Measurements from ENCODE around the gene C9orf152.

Gene C9orf152

GRCh38 chr9:110179734-110180133 lies 28.2 kb downstream of the C9orf152 start:
- no peak for FAIRE-seq

GRCh38 chr9:110178281-110178680 lies 29.7 kb downstream of the C9orf152 start:
- no peak for FAIRE-seq

DNA sequence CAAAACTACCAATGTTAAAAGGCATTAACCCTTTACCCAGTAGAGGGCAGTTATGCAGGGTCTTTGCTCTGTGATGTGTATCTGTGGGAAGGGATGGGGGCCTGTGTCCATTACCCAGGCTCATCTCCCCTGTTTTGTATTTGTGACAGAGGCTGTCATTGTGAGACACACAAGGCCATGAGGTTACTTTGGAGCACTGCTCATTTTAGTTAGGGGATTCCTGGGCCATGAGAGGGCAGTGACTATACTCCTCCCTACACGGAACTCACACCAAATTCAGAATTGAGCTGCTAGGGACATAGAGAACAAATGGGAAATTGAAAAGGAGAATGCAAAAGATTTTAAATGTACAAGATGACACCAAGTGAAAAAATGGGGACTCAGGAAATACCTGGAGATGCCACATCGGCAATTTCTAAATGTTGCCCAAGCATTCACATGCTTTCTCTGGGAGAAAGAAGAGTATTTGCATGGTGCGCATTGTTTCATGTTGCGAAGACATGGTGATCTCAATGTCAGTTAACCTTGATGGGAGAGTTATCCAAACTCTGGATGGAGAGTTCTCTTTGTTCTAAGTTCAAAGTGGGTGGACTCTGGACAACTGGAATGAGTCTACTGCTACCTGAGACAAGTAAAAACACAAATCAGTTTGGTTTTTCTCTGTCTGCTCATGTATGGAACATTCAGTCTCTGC lies 32.5 kb downstream of the C9orf152 start:
- no peak for FAIRE-seq

DNA sequence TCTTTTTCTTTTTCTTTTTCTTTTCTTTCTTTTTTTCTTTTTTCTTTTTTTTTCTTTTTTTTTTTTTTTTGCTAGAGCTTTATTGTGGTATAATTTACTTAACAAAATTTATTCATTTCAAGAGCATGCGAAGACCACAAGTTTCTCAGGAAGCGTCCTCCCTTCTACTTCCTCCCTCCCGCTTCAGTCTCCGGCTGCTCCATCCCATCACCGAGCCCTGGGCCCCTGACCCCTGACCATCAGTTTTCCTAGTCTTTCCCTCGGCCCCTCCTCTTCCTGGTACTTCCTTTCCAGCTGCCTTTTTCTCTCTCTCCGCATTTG lies 34.7 kb downstream of the C9orf152 start:
- FAIRE-seq = no peak

DNA sequence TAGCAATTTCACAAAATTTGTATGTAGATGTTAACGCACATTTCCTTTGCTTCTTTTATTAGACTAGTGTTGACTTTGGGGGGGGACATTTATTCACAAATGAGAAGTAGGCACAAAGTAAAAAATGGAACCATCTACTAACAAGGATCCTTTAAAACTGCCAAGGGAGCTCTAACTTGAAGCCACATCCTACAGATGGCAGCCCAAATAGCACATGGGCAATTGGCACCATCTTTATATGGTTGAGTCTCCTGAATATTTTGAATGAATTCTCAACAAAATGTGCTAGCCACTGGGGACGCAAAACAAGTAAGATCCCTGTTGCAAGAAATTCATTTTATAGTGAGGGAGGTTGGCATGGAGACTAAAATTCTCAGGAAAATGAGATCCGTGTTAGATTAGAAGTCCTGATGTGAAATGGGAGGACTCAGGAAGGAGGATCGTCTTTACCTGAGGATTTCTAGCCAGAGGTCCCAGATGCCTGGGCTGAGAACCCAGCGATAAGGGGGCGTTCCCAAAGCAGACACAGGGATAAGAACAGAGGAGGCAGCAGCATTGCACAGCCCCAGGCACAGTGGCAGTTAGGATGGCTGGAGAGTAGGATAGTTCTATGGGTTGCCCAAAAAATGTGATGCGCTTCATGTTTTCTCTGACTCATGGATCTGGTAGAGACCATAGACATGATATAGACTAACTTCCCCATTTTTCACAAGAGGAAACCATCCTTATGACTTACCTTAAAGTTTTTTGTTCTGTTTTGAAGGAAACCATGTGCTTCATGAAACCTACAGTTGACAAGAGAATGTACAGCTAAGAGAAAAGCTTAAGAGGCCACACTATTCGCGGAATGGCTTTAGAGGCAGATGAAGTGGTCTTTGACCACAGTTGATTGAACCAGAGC lies 37.4 kb downstream of the C9orf152 start:
- no peak for FAIRE-seq

GRCh38 chr9:110168486-110168885 lies 39.5 kb downstream of the C9orf152 start:
- FAIRE-seq = no peak

DNA sequence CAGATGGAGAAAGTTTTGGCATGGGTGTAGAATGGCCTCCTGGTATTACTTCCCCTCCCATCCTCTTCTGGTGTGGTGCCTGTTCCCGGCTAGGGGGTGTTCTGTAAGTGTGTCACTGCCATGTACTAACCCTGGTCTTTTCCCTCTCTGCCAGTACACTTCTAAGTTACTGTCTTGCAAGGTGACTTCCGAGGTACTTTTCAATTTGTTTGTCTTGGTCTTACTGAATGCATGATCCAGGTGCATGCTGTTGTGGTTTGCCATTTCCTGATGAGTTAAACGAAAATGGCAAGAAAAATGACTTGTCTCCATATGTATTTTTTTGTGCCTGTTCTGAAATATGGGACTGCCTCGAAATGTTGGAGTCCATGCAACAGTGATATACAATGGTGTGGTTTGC lies 46.0 kb downstream of the C9orf152 start:
- no peak for FAIRE-seq

GRCh38 chr9:110160685-110161084 lies 47.3 kb downstream of the C9orf152 start:
- no peak for FAIRE-seq

DNA sequence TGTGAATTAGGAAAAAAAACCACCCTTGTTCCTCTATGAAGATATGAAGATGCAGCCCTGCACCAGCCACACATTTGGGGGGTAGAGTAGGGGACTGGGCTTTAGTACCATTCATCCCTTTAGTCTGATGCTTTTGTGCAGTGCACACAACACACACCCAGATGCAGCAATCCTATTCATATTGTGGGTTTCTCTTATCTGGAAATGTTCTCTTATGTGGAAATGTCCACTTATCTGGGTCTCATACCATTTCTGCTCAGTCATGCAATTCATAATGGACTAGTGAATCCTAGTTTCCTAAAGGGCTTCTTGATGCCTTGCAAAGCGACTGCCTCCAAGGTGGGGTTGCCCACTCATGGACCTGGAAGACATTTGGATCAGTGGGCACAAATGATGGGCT lies 47.8 kb downstream of the C9orf152 start:
- FAIRE-seq = no peak

DNA sequence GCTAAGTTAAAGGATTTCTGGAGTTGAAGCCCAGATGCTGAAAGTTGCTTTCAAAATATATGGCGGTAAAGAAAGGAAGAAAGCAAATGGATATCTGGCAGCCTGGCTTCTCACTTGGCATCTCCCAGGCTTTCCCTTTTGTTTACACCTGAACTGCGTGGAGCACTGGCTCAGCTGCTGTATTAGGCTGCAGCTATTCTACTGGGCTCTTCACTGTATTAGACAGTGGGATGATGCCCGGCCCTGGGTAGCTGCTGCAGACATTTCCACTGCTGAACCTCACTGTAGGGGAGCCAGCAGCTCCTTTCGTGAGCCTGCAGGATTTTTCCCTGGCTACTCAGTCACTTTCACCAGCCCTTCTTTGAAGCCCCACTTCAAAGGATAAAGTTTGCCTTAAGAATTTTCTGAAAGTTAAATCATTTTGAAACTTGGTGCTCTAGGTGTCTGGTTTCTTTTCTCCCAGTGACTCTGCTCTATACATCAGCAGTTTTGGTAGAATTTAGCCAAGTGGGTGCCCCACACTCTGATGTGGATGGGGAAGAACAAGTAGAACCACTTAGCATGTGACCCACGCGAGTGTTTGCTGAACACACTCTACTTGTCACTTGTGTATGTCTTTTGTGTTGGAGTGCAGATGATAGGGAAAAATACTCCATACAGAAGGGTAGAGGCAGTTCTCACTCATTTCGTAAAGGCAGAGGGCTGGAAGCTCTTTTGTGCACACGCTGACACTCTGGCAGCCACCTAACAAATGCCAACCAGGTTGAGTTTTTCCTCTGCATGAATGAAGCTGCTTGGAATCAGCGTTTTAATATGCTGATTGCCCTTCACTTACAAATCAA lies 49.9 kb downstream of the C9orf152 start:
- FAIRE-seq = no peak

GRCh38 chr9:110156902-110157301 lies 51.1 kb downstream of the C9orf152 start:
- FAIRE-seq = no peak

GRCh38 chr9:110156416-110156815 lies 51.5 kb downstream of the C9orf152 start:
- FAIRE-seq = no peak

DNA sequence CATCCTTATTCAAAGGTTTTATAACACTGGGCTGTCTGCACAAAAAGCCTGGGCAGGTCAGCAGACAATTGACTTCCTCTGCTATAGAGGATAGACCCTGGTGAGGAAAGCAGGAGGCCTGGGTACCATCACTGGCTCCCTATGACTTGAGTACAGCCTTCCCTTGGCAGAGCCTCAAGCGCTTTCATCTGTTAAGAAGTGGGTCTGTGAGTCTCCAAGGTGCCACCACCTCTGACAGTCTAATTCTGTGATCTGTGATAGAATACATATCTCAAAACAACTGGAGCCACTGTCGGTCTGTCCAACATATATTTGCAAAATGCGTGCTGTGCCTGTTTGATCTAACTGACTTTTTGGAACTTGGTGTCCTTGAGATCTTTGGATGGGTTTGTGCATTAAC lies 52.2 kb downstream of the C9orf152 start:
- FAIRE-seq = no peak

DNA sequence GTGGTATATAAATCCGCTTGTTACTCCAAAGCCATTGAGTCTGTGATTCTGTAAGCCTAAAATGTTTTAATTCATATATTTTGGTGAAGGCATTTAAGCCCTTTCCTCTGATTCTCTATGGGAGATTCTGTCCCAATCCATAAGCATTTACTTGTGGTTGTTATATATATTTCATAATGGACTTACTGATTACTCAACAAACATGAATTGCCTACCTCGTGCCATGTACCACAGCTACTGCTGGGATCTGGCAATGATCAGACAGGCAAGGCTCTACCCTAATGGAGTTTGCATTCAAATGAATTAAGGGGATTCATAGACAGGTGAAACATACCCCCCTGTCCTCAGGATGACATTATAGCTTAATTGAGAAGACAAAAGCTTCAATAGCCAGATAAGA lies 54.5 kb downstream of the C9orf152 start:
- FAIRE-seq = no peak

GRCh38 chr9:110152704-110153374 lies 55.1 kb downstream of the C9orf152 start:
- FAIRE-seq = no peak

Data from G401.6 (cell line).